Left renal pelvis (tissue), 4 donors: ENCODE measurements around the gene ATP2A1. TPM values are rescaled to one million over a fixed set of nuclear protein-coding genes. Genes with fewer than 3 reads are reported as not detected.
"Not testable (repeated sequence)": the region's sequence is repeated elsewhere in the genome, so short reads cannot be mapped to it uniquely, and the experiment has no call there.

Experiments used
- DNase-seq, 4 donors: peaks; one replicate each; pipeline ENCODE4 v3.0.0-alpha.2; 2013; ENCODE audit warnings: low read depth in 4 of 4, low spot score in 3 of 4
- polyA plus RNA-seq, 4 donors: library from polyadenylated mRNA; unstranded; fragments of 120-200 nt; gene quantifications; one replicate each; pipeline ENCODE4 v1.2.1, GENCODE V29; 2013; ENCODE audit not compliant: insufficient read length in 4 of 4

Gene ATP2A1
- polyA plus RNA-seq, 4 donors, result 2.5 to 6.4 (median 3.3) TPM

- no peak for DNase-seq
Measured at GRCh38 chr16:28904828-28905227, 26.5 kb downstream of the ATP2A1 start.

- no peak for DNase-seq
Measured at GRCh38 chr16:28905229-28905754, 27.0 kb downstream of the ATP2A1 start.

- DNase-seq, result no peak
Measured at GRCh38 chr16:28905800-28906372, 27.6 kb downstream of the ATP2A1 start.

- DNase-seq, result no peak
Measured at GRCh38 chr16:28910086-28911031, 32.1 kb downstream of the ATP2A1 start.

- DNase-seq, result no peak
Measured at GRCh38 chr16:28912558-28912957, 34.3 kb downstream of the ATP2A1 start.

GRCh38 chr16:28913946-28914724 lies 35.8 kb downstream of the ATP2A1 start:
- DNase-seq, result no peak

GRCh38 chr16:28915181-28915580 lies 36.9 kb downstream of the ATP2A1 start:
- no peak for DNase-seq

- DNase-seq, result no peak
Measured at GRCh38 chr16:28917095-28917494, 38.8 kb downstream of the ATP2A1 start.

GRCh38 chr16:28918698-28919097 lies 40.4 kb downstream of the ATP2A1 start:
- no peak for DNase-seq

GRCh38 chr16:28923231-28923587 lies 44.9 kb downstream of the ATP2A1 start:
- no peak for DNase-seq

GRCh38 chr16:28923652-28924398 lies 45.5 kb downstream of the ATP2A1 start:
- DNase-seq, result no peak

GRCh38 chr16:28924399-28924761 lies 46.1 kb downstream of the ATP2A1 start:
- DNase-seq, result no peak

GRCh38 chr16:28924762-28925385 lies 46.6 kb downstream of the ATP2A1 start, which contains the start of gene RABEP2:
RABEP2 (minus strand) TSS chr16:28925238; CDS start chr16:28925163, 75 bp downstream.
- peak; percentile 77 to 85 (median 80) for DNase-seq

GRCh38 chr16:28925386-28926228 lies 47.3 kb downstream of the ATP2A1 start:
- DNase-seq, result peak; percentile 64 to 79 (median 68)

GRCh38 chr16:28926284-28926683 lies 48.0 kb downstream of the ATP2A1 start:
- not testable (repeated sequence) for DNase-seq

- no peak for DNase-seq
Measured at GRCh38 chr16:28927815-28928214, 49.5 kb downstream of the ATP2A1 start.

- DNase-seq, result no peak
Measured at GRCh38 chr16:28930203-28930602, 51.9 kb downstream of the ATP2A1 start.

- DNase-seq, result no peak
Measured at GRCh38 chr16:28930652-28931051, 52.4 kb downstream of the ATP2A1 start.

- no peak for DNase-seq
Measured at GRCh38 chr16:28931801-28932225, 53.5 kb downstream of the ATP2A1 start, which contains the start of gene CD19. CD19 (plus strand) TSS chr16:28931971; CDS start chr16:28932001, 30 bp downstream.
